Upper lobe of left lung (tissue), 4 donors: ENCODE measurements around the gene DGKB.

Experiments
- CTCF ChIP-seq, 6 experiments: fragments of 450-650 bp in 4 of 6; fragments of 200-600 bp in 2 of 6; sonication (generic) in 2 of 6; IDR thresholded peaks; one replicate each; pipeline ENCODE4 v1.5.1; 2016 to 2019; ENCODE audit warnings: antibody characterized with exemption in 6 of 6
- POLR2A ChIP-seq, 4 donors: fragments of 450-650 bp; IDR thresholded peaks; one replicate each; pipeline ENCODE4 v1.5.1; 2016 to 2017; ENCODE audit warnings: antibody characterized with exemption in 4 of 4, mild to moderate bottlenecking in 2 of 4

- TF ChIP-seq CTCF (IDR thresholded peaks at IDR 0.05) (no peak), POLR2A (IDR thresholded peaks at IDR 0.05) (no peak)
Measured at GRCh38 chr7:14228341-14228740, 674.2 kb downstream of the DGKB start.
